PC-3 (cell line): ENCODE data around the gene CEP89. TPM values are rescaled to one million over a fixed set of nuclear protein-coding genes. Genes with fewer than 3 reads are reported as not detected.

Experiments
- ATAC-seq: fragments of 200-7000 bp; cut with Tn5 transposase; 2 replicates; pipeline ENCODE4 v1.9.1; 2020; ENCODE audit warnings: mild to moderate bottlenecking, moderate library complexity
- BruUV-seq: library from RNA; stranded (reverse); fragments of 400-500 nt; replicated peaks from 2 replicates; lab custom pipeline; 2021; lab: Mats Ljungman, UMichigan
- CTCF ChIA-PET: fragments of 300-600 bp; sonication (Branson Sonifier 250); formaldehyde crosslinking; loops from one replicate; lab custom pipeline; 2022; ENCODE audit warnings: antibody characterized with exemption; lab: Charles Lee
- POLR2A ChIA-PET: fragments of 300-600 bp; sonication (Branson Sonifier 250); formaldehyde crosslinking; loops from one replicate; lab custom pipeline; 2022; ENCODE audit warnings: antibody characterized with exemption; ENCODE audit not compliant: unreplicated experiment; lab: Charles Lee
- DNase-seq: peaks from one replicate; pipeline ENCODE4 v3.0.0-alpha.2; 2015
- H2AFZ ChIP-seq: fragments of 300-600 bp; sonication (generic); 2 replicates; pipeline ENCODE4 v1.6.0; 2016; ENCODE audit warnings: antibody characterized with exemption, low read length
- H3F3A ChIP-seq: fragments of 300-600 bp; sonication (generic); one replicate; pipeline ENCODE4 v1.6.0; 2017; ENCODE audit warnings: antibody characterized with exemption, low read length, control low read depth, mild to moderate bottlenecking; ENCODE audit not compliant: unreplicated experiment
- H3K27ac ChIP-seq: fragments of 300-600 bp; sonication (generic); 2 replicates; pipeline ENCODE4 v1.5.1; 2016; ENCODE audit warnings: mild to moderate bottlenecking, low read length
- H3K27me3 ChIP-seq: fragments of 300-600 bp; sonication (generic); 2 replicates; pipeline ENCODE4 v1.6.1; 2016; ENCODE audit warnings: low read length, mixed read lengths
- H3K36me3 ChIP-seq: fragments of 300-600 bp; sonication (generic); 2 replicates; pipeline ENCODE4 v1.6.1; 2016; ENCODE audit warnings: low read depth, mixed run types, low read length, mixed read lengths
- H3K4me1 ChIP-seq: fragments of 300-600 bp; sonication (generic); 2 replicates; pipeline ENCODE4 v1.5.1; 2016; ENCODE audit warnings: low read length; ENCODE audit not compliant: insufficient read depth
- H3K4me2 ChIP-seq: fragments of 300-600 bp; sonication (generic); 2 replicates; pipeline ENCODE4 v1.6.0; 2016; ENCODE audit warnings: low read length
- H3K4me3 ChIP-seq: fragments of 300-600 bp; sonication (generic); 2 replicates; pipeline ENCODE4 v1.5.1; 2016; ENCODE audit warnings: mild to moderate bottlenecking, low read length, mixed read lengths
- H3K79me2 ChIP-seq: fragments of 300-600 bp; sonication (generic); 2 replicates; pipeline ENCODE4 v1.6.1; 2017; ENCODE audit warnings: low read length, mixed read lengths
- H3K9ac ChIP-seq: fragments of 300-600 bp; sonication (generic); 2 replicates; pipeline ENCODE4 v1.6.0; 2016; ENCODE audit warnings: mild to moderate bottlenecking, low read length
- H3K9me2 ChIP-seq: fragments of 300-600 bp; sonication (generic); replicated peaks from 2 replicates; pipeline ENCODE4 v1.6.1; 2016; ENCODE audit warnings: mixed run types, low read length, mixed read lengths
- H3K9me3 ChIP-seq: fragments of 300-600 bp; sonication (generic); 2 replicates; pipeline ENCODE4 v1.6.1; 2016; ENCODE audit warnings: low read length, mixed read lengths
- H4K20me1 ChIP-seq: fragments of 300-600 bp; sonication (generic); 2 replicates; pipeline ENCODE4 v1.6.1; 2016; ENCODE audit warnings: low read length, mixed read lengths
- EZH2 ChIP-seq: fragments of 300-600 bp; sonication (generic); IDR thresholded peaks from one replicate; pipeline ENCODE4 v1.6.1; 2017; ENCODE audit warnings: antibody characterized with exemption, mild to moderate bottlenecking, low read length; ENCODE audit not compliant: unreplicated experiment
- EZH2phosphoT487 ChIP-seq: fragments of 300-600 bp; sonication (generic); IDR thresholded peaks from 2 replicates; pipeline ENCODE4 v1.6.1; 2018; ENCODE audit warnings: mild to moderate bottlenecking, antibody characterized with exemption, low read length, borderline replicate concordance
- intact Hi-C: fragments of 100-400 bp; cut with micrococcal nuclease; formaldehyde crosslinking; loops from 2 replicates; pipeline ENCODE4 v1.9.0; 2023
- total RNA-seq: library from RNA; depleted of rRNA; stranded (reverse); fragments of >200 nt; gene quantifications from 2 replicates; pipeline ENCODE4 v1.2.3, GENCODE V29; 2014
- TF ChIP-seq, protein P1 (sequence below): fragments of 300-600 bp; sonication (generic); conservative IDR thresholded peaks from 2 replicates; pipeline ENCODE4 v1.5.1; 2017; ENCODE audit warnings: antibody characterized with exemption, low read depth, mild to moderate bottlenecking, low read length

Gene CEP89
- total RNA-seq, 1 experiment from 2014 or later = 9.1 TPM

DNA sequence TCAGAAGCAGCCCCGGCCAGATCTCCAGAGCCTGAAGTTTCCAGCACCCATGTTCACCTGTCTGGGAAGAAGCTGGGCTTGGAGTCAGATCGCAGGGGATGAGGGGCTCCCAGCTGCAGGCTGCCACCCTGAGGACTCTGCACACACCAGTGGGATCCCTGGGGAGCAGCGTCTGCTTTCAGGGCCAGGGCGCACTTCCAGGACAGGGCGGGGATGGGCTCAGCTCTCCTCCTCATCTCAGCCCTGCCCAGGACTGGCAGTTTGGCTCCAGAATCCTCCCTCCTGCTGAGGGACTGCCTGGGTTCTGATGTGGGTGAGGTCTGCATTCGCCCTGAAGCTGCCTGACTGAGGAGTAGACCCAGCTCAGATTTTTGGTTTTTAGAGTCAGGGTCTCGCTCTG lies 105.7 kb downstream of the CEP89 start:
- TF ChIP-seq, protein P1, sequence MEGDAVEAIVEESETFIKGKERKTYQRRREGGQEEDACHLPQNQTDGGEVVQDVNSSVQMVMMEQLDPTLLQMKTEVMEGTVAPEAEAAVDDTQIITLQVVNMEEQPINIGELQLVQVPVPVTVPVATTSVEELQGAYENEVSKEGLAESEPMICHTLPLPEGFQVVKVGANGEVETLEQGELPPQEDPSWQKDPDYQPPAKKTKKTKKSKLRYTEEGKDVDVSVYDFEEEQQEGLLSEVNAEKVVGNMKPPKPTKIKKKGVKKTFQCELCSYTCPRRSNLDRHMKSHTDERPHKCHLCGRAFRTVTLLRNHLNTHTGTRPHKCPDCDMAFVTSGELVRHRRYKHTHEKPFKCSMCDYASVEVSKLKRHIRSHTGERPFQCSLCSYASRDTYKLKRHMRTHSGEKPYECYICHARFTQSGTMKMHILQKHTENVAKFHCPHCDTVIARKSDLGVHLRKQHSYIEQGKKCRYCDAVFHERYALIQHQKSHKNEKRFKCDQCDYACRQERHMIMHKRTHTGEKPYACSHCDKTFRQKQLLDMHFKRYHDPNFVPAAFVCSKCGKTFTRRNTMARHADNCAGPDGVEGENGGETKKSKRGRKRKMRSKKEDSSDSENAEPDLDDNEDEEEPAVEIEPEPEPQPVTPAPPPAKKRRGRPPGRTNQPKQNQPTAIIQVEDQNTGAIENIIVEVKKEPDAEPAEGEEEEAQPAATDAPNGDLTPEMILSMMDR = no peak
- TF ChIP-seq EZH2 (no peak), EZH2phosphoT487 (no peak)
- no peaks in the 10 kb centered on the region for H3F3A ChIP-seq
- DNase-seq = no peak
- H3K27me3 ChIP-seq = no peaks in the 10 kb centered on the region
- no peak overlapping the region for H2AFZ ChIP-seq
- BruUV-seq = no TSS peak
- no peak overlapping the region for H3K27ac ChIP-seq
- no peaks in the 10 kb centered on the region for H3K79me2 ChIP-seq
- no peak overlapping the region for H3K4me3 ChIP-seq
- no peak for ATAC-seq
- H3K9me2 ChIP-seq = no peaks in the 10 kb centered on the region
- H3K4me1 ChIP-seq = no peaks in the 10 kb centered on the region
- H3K9ac ChIP-seq = no peak overlapping the region
- ChIA-PET POLR2A (no interaction called here), CTCF (no interaction called here)
- intact Hi-C loops = no loop called here
- H3K9me3 ChIP-seq = no peaks in the 10 kb centered on the region
- no peak overlapping the region for H3K4me2 ChIP-seq
- no peaks in the 10 kb centered on the region for H4K20me1 ChIP-seq
- no peaks in the 10 kb centered on the region for H3K36me3 ChIP-seq

DNA sequence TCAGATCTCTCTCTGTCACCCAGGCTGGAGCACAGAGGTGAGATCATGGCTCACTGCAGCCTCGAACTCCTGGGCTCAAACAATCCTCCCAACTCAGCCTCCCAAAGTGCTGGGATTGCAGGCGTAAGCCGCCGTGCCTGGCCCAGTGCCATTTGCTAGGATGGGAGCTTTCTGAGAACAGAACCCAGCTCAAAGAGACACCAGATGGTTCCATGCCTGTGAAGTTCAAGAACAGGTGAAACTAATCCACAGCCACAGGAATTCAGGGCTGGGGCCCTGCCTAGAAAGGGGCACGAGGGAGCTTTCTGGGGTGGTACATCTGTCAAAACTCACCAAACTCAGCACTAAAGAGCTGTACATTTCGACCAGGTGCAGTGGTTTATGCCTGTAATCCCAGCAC lies 106.4 kb downstream of the CEP89 start:
- no peak for TF ChIP-seq EZH2phosphoT487
- H3K4me1 ChIP-seq = no peaks in the 10 kb centered on the region
- intact Hi-C loops = no loop called here
- H3K79me2 ChIP-seq = no peaks in the 10 kb centered on the region
- ChIA-PET CTCF (no interaction called here), POLR2A (no interaction called here)
- no peak overlapping the region for H3K27ac ChIP-seq
- DNase-seq = no peak
- no peak overlapping the region for H2AFZ ChIP-seq
- no peaks in the 10 kb centered on the region for H3K36me3 ChIP-seq
- H3K4me3 ChIP-seq = no peak overlapping the region
- ATAC-seq = no peak
- no peaks in the 10 kb centered on the region for H3K27me3 ChIP-seq
- H4K20me1 ChIP-seq = no peaks in the 10 kb centered on the region
- H3K9ac ChIP-seq = no peak overlapping the region
- no peaks in the 10 kb centered on the region for H3K9me2 ChIP-seq
- no peaks in the 10 kb centered on the region for H3F3A ChIP-seq
- no TSS peak for BruUV-seq
- H3K9me3 ChIP-seq = no peaks in the 10 kb centered on the region
- no peak overlapping the region for H3K4me2 ChIP-seq

DNA sequence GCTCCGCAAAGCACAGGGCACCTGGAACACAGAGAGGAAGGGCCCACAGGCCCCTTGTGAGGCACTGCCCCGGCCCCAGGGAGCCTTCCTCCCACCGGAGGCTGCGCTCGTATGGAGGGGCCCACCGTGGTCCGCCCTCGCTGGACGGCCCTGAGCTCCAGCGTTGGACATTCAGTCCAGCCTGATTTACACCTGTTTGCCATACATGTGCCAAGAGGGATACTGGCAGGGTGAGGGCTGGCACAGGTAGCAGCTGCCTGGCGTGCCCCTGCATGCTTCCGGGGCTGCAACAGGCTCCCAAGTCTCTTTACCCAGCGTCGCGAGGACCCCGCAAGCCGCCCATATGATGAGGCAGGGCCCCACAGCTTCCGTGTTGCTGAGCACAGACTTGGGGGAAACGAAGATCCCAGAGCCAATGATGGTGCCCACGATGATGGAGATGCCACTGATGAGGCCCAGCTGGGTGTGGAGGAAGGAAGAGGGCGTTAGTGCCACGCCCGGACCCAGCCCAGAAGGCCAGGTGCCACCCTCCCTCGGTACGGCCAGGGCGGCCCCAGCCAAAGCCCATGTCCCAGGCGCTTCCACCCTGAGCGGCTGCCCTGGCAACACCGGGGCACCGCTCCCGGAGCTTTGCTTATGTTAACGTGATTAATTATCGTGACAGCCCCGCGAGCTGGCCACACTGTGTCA lies 107.3 kb downstream of the CEP89 start:
- no peak overlapping the region for H3K27ac ChIP-seq
- no peak overlapping the region for H2AFZ ChIP-seq
- H3K4me2 ChIP-seq = no peak overlapping the region
- CTCF ChIA-PET = no interaction called here
- H3K27me3 ChIP-seq = no peaks in the 10 kb centered on the region
- TF ChIP-seq EZH2 (no peak), EZH2phosphoT487 (no peak)
- TF ChIP-seq, protein P1 = no peak
- no peaks in the 10 kb centered on the region for H3F3A ChIP-seq
- DNase-seq (no peak), ATAC-seq (no peak)
- POLR2A ChIA-PET = no interaction called here
- H4K20me1 ChIP-seq = no peaks in the 10 kb centered on the region
- H3K9me3 ChIP-seq = no peaks in the 10 kb centered on the region
- BruUV-seq = no TSS peak
- H3K4me1 ChIP-seq = no peaks in the 10 kb centered on the region
- no peak overlapping the region for H3K4me3 ChIP-seq
- no peaks in the 10 kb centered on the region for H3K36me3 ChIP-seq
- no peaks in the 10 kb centered on the region for H3K79me2 ChIP-seq
- no peaks in the 10 kb centered on the region for H3K9me2 ChIP-seq
- no peak overlapping the region for H3K9ac ChIP-seq
- intact Hi-C loops = no loop called here
